Ovary (tissue), 3 donors: ENCODE data around the gene P3H4.

Experiments used
- CTCF ChIP-seq, 3 donors: fragments of 450-650 bp in 2 of 3; fragments of 200-600 bp in 1 of 3; IDR thresholded peaks; one replicate each; pipeline versions ENCODE4 v1.5.1 to v1.8.0; 2016 to 2022; ENCODE audit warnings: antibody characterized with exemption in 3 of 3, mild to moderate bottlenecking in 1 of 3
- POLR2A ChIP-seq: fragments of 450-650 bp; IDR thresholded peaks from one replicate; pipeline ENCODE4 v1.6.1; 2017; ENCODE audit warnings: antibody characterized with exemption, mild to moderate bottlenecking, moderate library complexity
- donor health status: DM: no; HTN: no; CAD: no.

- TF ChIP-seq CTCF (IDR thresholded peaks at IDR 0.05) (no peak), POLR2A (no peak)
Observed at GRCh38 chr17:41814195-41814594, 2.4 kb upstream of the P3H4 start.
